Liver (tissue), 9 donors: ENCODE measurements around the gene COMMD2. TPM values are rescaled to one million over a fixed set of nuclear protein-coding genes. Genes with fewer than 3 reads are reported as not detected.
A peak's percentile ranks its signal among the peaks of the same experiment; 100 is the strongest.

Experiments used
- DNase-seq: peaks from one replicate; pipeline ENCODE4 v3.0.0-alpha.2; 2017; ENCODE audit warnings: low spot score
- H3K27ac ChIP-seq, 2 donors: one replicate each; pipeline ENCODE4 v1.7.0; 2013; ENCODE audit warnings: inconsistent platforms in 2 of 2, low read length in 2 of 2, control low read depth in 1 of 2, low read depth in 1 of 2, mild to moderate bottlenecking in 1 of 2
- H3K27me3 ChIP-seq, 4 donors: one replicate each; pipeline versions ENCODE4 v1.6.1 to v1.7.0; 2013; ENCODE audit warnings: low read length in 3 of 4, inconsistent platforms in 1 of 4, mild to moderate bottlenecking in 1 of 4, moderate library complexity in 1 of 4; ENCODE audit not compliant: control insufficient read depth in 4 of 4, insufficient read depth in 4 of 4
- H3K36me3 ChIP-seq, 4 donors: one replicate each; pipeline versions ENCODE4 v1.6.1 to v1.7.0; 2013; ENCODE audit warnings: low read length in 3 of 4, mild to moderate bottlenecking in 3 of 4, low read depth in 1 of 4, moderate library complexity in 1 of 4; ENCODE audit not compliant: control insufficient read depth in 4 of 4, insufficient read depth in 3 of 4
- H3K4me1 ChIP-seq, 4 donors: one replicate each; pipeline versions ENCODE4 v1.6.1 to v1.7.0; 2013; ENCODE audit warnings: low read length in 3 of 4, mild to moderate bottlenecking in 3 of 4, moderate library complexity in 1 of 4; ENCODE audit not compliant: control insufficient read depth in 4 of 4, insufficient read depth in 4 of 4
- H3K4me3 ChIP-seq, 3 donors: one replicate each; pipeline versions ENCODE4 v1.6.1 to v1.7.0; 2013; ENCODE audit warnings: low read length in 3 of 3, control low read depth in 1 of 3, low read depth in 1 of 3, mild to moderate bottlenecking in 1 of 3
- H3K9ac ChIP-seq, 2 donors: one replicate each; pipeline ENCODE4 v1.7.0; 2013; ENCODE audit warnings: low read length in 2 of 2, mild to moderate bottlenecking in 2 of 2, moderate library complexity in 2 of 2, control low read depth in 1 of 2, low read depth in 1 of 2
- H3K9me3 ChIP-seq, 4 donors: one replicate each; pipeline versions ENCODE4 v1.6.1 to v1.7.0; 2013; ENCODE audit warnings: low read length in 3 of 4; ENCODE audit not compliant: control insufficient read depth in 4 of 4
- CTCF ChIP-seq: fragments of 150-350 bp; IDR thresholded peaks from 2 replicates; pipeline ENCODE4 v1.5.1; 2017; ENCODE audit warnings: improper control_type of control experiment, low read depth, low read length; ENCODE audit not compliant: missing input control
- EGR1 ChIP-seq, 2 donors: IDR thresholded peaks; 2 replicates each; pipeline ENCODE4 v1.6.1; 2016 to 2018; ENCODE audit warnings: antibody characterized with exemption in 2 of 2, low read depth in 2 of 2
- FOXA2 ChIP-seq: IDR thresholded peaks from 2 replicates; pipeline ENCODE4 v1.6.1; 2016; ENCODE audit warnings: antibody characterized with exemption
- GABPA ChIP-seq, 2 donors: IDR thresholded peaks in 1 of 2; conservative IDR thresholded peaks in 1 of 2; 2 replicates each; pipeline ENCODE4 v1.6.1; 2016; ENCODE audit warnings: antibody characterized with exemption in 2 of 2, mild to moderate bottlenecking in 1 of 2, moderate library complexity in 1 of 2
- HNF4G ChIP-seq: IDR thresholded peaks from 2 replicates; pipeline ENCODE4 v1.6.1; 2016; ENCODE audit warnings: antibody characterized with exemption
- MAX ChIP-seq: IDR thresholded peaks from 2 replicates; pipeline ENCODE4 v1.6.1; 2016; ENCODE audit warnings: antibody characterized with exemption
- RAD21 ChIP-seq, 2 donors: IDR thresholded peaks; 2 replicates each; pipeline ENCODE4 v1.6.1; 2016; ENCODE audit warnings: antibody characterized with exemption in 2 of 2, mild to moderate bottlenecking in 2 of 2
- RXRA ChIP-seq, 2 donors: IDR thresholded peaks; 2 replicates each; pipeline ENCODE4 v1.6.1; 2017 to 2018; ENCODE audit warnings: antibody characterized with exemption in 2 of 2, mild to moderate bottlenecking in 1 of 2
- SP1 ChIP-seq: IDR thresholded peaks from 2 replicates; pipeline ENCODE4 v1.6.1; 2018; ENCODE audit warnings: antibody characterized with exemption, mild to moderate bottlenecking
- WGBS: extraction: QIAGEN DNeasy Blood & Tissue Kit; methylation state at CpG from one replicate; pipeline ENCODE4 v1.1.7; 2013; 5-methylcytosine and 5-hydroxymethylcytosine counted together
- polyA plus RNA-seq, 2 donors: library from polyadenylated mRNA; stranded (reverse) in 1 of 2; unstranded in 1 of 2; fragments of 200-250 nt in 1 of 2; fragments of >200 nt in 1 of 2; fragmentation: Nextera tagmentation in 1 of 2; extraction: Ambion mirVana in 1 of 2; gene quantifications; one replicate each; pipeline versions ENCODE4 v1.2.1 to v1.2.3, GENCODE V29; 2013 to 2015
- total RNA-seq, 2 donors: library from RNA; depleted of rRNA; stranded (reverse); fragments of >200 nt; gene quantifications; one replicate each; pipeline ENCODE4 v1.2.3, GENCODE V29; 2014
- donor health status: healthy.
- donor health status: healthy.
- donor health status: healthy.
- donor health status: healthy.
- donor health status: healthy.

COMMD2 gene
- total and polyA plus RNA-seq, 4 donors = 5.8 to 15.4 (median 11.2) TPM

GRCh38 chr3:149776170-149776569, 23.9 kb upstream of the COMMD2 start (continued):
- TF ChIP-seq CTCF (no peak), GABPA (IDR thresholded peaks at IDR 0.05 in 1 of 2, conservative IDR thresholded peaks at IDR 0.05 in 1 of 2) (no peak), FOXA2 (no peak), RAD21 (IDR thresholded peaks at IDR 0.05) (no peak), SP1 (no peak), EGR1 (IDR thresholded peaks at IDR 0.05; ENCODE audit: low read depth in 2 of 2) (no peak), RXRA (IDR thresholded peaks at IDR 0.05) (no peak), HNF4G (no peak)

DNA sequence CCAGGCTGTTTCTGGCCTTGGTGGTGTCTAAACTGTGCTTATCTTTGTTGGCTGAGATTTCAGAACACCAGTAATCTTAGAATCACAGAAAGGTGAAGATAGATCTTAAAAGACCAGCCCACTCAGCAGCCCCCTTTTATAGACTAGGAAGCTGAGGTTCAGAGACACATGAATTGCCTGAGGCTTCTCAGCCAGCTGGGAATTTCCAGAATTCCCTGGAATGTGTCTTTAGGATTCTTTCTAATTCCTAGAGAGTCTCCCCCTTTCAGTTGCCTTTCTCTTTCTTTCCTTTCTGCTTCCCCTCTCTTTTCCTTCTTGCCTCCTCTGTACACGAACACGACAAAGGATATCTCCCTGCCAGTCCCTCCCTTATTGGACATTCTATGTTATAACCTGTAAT, 20.6 kb upstream of the COMMD2 start:
- Histone ChIP-seq H3K27ac (no peak overlapping the region), H3K9ac (no peak overlapping the region), H3K4me3 (no peak overlapping the region), H3K36me3 (no peaks in the 10 kb centered on the region), H3K4me1 (no peaks in the 10 kb centered on the region), H3K27me3 (no peaks in the 10 kb centered on the region), H3K9me3 (no peaks in the 10 kb centered on the region)
- WGBS = 94% methylated on average over 2 of the region's 2 CpGs
- no peak for DNase-seq
- no peak for TF ChIP-seq CTCF
- TF ChIP-seq FOXA2 = no peak

- Histone ChIP-seq H3K9me3 (no peaks in the 10 kb centered on the region), H3K27me3 (no peaks in the 10 kb centered on the region), H3K36me3 (no peaks in the 10 kb centered on the region), H3K9ac (no peak overlapping the region), H3K4me3 (no peak overlapping the region), H3K4me1 (no peaks in the 10 kb centered on the region), H3K27ac (no peak overlapping the region)
- DNase-seq = peak; percentile 41
- WGBS = 50% methylated on average over 8 of the region's 8 CpGs
- TF ChIP-seq CTCF (peak; percentile 75), MAX (no peak), RAD21 (IDR thresholded peaks at IDR 0.05) (peak; percentile 74 to 85)
These were observed 19.5 kb upstream of the COMMD2 start for GRCh38 chr3:149771652-149772271.
